ENCODE measurements around the gene ZFR2. TPM values are rescaled to one million over a fixed set of nuclear protein-coding genes. Genes with fewer than 3 reads are reported as not detected.

Gene ZFR2
- total RNA-seq, 6 experiments from 2014 or later, result not detected

DNA sequence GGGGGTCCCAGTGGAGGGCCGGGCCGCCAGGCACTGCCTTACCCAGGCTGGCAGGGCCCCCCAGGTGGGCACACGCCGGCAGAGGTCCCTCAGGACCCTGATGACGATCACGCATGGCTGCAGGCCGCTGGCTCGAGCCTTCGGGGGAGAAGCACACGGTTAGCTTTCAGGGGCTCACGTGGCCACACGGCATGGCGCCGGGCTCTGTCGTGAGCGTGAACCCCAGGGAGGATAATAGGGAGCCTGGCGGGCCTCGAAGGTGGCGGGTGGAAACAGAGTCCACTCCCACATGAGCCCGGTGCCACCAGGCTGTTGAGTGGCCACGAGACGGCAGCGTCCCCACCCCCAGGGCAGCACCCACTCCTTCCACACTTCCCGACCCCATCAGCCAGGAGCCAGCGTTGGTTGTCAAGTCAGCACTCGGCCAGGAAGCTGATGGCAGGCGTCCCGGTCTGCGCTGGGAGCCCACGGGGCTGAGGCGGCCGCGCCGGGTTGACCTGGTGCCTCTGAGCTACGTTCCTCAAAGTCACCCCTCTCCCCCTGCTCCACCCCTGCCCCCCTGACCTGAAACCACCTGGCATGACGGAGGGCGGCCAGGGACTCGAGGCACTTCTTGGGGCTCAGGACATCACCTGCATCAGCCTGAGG is 58.0 kb downstream of the ZFR2 start:
- Mint-ChIP-seq H3K36me3 (ENCODE audit: low read depth) (no peaks in the 10 kb centered on the region), H3K27ac (no peak overlapping the region), H3K27me3 (ENCODE audit: insufficient read depth) (peaks cover 11% of the 10 kb centered on the region), H3K9me3 (peaks cover 11% of the 10 kb centered on the region), H3K4me3 (no peak overlapping the region), H3K4me1 (ENCODE audit: low read depth) (no peaks in the 10 kb centered on the region)
- TF ChIP-seq, protein P1, sequence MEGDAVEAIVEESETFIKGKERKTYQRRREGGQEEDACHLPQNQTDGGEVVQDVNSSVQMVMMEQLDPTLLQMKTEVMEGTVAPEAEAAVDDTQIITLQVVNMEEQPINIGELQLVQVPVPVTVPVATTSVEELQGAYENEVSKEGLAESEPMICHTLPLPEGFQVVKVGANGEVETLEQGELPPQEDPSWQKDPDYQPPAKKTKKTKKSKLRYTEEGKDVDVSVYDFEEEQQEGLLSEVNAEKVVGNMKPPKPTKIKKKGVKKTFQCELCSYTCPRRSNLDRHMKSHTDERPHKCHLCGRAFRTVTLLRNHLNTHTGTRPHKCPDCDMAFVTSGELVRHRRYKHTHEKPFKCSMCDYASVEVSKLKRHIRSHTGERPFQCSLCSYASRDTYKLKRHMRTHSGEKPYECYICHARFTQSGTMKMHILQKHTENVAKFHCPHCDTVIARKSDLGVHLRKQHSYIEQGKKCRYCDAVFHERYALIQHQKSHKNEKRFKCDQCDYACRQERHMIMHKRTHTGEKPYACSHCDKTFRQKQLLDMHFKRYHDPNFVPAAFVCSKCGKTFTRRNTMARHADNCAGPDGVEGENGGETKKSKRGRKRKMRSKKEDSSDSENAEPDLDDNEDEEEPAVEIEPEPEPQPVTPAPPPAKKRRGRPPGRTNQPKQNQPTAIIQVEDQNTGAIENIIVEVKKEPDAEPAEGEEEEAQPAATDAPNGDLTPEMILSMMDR (IDR thresholded peaks at IDR 0.05), result no peak
- no peak for DNase-seq

DNA sequence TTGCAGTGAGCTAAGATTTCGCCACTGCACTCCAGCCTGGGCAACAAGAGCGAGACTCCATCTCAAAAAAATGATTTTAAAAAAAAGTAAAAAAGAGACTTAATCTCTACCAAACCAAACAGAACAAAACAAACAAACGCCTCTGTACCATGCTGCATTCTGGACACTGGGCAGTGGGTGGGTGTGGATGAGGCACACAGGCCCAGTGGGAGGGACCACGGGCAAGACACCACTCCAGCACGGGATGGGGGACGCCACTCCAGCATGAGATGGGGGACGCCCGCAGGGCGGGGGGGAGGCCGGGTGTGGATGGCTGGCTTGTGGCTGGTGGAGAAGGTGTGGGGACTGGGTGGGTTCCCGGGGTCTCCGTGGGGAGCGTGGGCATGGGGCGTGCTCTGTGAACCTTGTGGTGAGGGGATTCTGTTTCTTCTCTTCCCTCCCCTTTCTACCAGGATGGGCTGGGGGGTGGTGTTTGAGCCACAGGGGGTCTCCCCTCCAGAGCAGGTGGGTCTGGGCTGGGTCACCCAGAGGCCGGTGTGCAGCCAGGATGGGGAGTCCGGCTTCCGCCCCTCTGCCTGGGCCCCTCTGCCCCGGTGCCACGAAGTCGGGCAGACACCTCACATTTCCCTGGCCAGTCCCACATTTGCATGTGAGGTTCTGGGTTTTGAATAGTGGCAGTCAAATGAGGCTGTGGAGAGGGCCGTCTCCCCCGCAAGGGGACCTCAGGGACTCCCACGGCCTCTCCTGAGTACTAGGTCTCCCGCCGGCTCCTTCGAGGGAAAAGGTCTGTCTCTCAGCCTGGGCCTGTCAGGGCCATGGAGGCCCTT is 58.7 kb downstream of the ZFR2 start:
- TF ChIP-seq, protein P1 (IDR thresholded peaks at IDR 0.05), result no peak
- Mint-ChIP-seq H3K27me3 (ENCODE audit: insufficient read depth) (peaks cover 10% of the 10 kb centered on the region), H3K27ac (no peak overlapping the region), H3K4me1 (ENCODE audit: low read depth) (no peaks in the 10 kb centered on the region), H3K36me3 (ENCODE audit: low read depth) (no peaks in the 10 kb centered on the region), H3K4me3 (no peak overlapping the region), H3K9me3 (peaks cover 11% of the 10 kb centered on the region)
- DNase-seq, result no peak

DNA sequence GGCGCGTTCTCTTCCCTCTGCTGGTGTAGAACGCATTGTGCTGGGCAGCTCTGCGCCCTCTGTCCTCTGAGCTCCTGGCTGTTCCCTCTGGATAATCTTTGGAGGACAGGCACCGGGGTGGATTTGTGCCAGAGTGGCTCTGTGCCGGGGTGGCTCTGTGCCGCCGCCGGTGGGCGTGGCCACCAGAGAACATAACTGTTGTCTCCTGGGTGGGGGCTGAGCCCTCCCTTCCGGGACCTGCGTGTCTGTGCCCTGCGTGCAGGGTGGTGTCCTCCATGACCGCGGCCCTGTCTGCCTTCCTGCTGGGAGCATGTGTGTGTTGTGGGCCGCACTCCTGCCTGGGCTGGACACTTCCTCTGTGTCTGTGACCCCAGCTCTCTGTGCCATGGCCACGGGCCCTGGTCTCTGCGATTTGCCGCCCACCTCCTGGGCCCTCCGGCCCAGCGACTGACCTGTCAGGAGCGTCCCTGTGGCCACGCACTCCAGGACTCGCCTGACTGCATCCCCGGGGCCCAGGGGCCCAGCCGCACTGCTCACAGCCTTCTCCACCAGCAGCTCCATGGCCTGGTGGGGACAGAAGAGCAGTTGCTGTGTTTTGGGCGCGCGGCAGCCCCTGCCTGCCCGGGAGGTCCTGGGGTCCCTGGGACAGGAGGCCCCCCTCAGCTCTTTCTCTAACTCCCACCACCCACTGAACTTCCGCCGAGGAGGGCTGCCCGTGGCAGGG is 60.3 kb downstream of the ZFR2 start:
- Mint-ChIP-seq H3K4me1 (ENCODE audit: low read depth) (no peaks in the 10 kb centered on the region), H3K27me3 (ENCODE audit: insufficient read depth) (peaks cover 7% of the 10 kb centered on the region), H3K27ac (no peak overlapping the region), H3K9me3 (peaks cover 11% of the 10 kb centered on the region), H3K4me3 (no peak overlapping the region), H3K36me3 (ENCODE audit: low read depth) (no peaks in the 10 kb centered on the region)
- TF ChIP-seq, protein P1 (IDR thresholded peaks at IDR 0.05), result no peak
- DNase-seq, result no peak

DNA sequence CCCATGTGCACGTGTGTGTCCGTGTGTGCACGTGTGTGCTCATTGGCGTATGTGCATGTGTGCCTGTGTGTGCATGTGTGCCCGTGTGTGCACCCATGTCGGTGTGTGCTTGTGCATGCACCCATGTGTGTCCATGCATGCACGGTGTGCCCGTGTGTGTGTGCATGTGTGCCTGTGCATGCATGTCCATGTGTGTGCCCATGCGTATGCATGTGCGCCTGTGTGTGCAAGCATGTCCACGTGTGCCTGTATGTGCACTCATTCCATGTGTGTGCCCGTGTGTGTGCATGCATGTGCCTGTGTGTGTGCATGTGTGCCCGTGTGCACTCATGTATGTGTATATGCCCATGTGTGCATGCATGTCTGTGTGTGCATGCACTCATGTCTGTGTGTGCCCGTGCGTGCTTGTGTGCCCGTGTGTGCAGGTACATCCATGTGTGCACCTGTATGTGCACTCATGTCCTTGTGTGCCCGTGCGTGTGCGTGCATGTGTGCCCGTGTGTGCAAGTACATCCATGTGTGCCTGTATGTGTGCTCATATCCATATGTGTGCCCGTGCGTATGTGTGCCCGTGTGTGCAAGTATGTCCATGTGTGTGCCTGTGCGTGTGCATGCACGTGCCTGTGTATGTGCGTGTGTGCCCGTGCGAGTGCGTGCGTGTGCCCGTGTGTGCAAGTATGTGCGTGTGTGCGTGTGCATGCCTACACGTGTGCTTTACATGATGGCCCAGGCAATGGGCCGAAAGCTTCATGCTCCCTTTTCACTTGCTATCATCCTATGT is 61.1 kb downstream of the ZFR2 start:
- Mint-ChIP-seq H3K4me1 (ENCODE audit: low read depth) (no peaks in the 10 kb centered on the region), H3K27ac (no peak overlapping the region), H3K36me3 (ENCODE audit: low read depth) (no peaks in the 10 kb centered on the region), H3K4me3 (no peak overlapping the region), H3K27me3 (ENCODE audit: insufficient read depth) (peaks cover 7% of the 10 kb centered on the region), H3K9me3 (peaks cover 11% of the 10 kb centered on the region)
- TF ChIP-seq, protein P1 (IDR thresholded peaks at IDR 0.05), result no peak
- no peak for DNase-seq

DNA sequence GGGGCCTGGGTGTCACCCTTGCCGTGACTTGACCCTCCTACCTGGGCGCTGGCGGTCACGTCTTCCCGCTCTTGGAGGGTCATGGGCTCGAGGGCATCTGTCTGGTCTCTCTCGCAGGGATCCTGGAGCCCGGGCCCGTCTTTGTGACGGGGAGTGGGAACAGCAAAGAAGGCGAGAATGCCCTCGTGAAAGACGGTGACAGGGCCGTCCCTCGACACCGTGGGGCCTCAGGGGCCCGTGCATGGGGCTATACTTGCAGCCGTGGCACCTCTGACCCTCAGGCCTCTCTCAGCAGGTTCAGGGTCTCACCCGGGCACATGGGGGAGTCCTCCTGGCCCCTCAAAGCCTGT is 61.7 kb downstream of the ZFR2 start:
- peaks cover 11% of the 10 kb centered on the region for H3K9me3 Mint-ChIP-seq

More for the DNA sequence above, 61.7 kb downstream of the ZFR2 start:
- Mint-ChIP-seq H3K4me3 (no peak overlapping the region), H3K27me3 (ENCODE audit: insufficient read depth) (peaks cover 12% of the 10 kb centered on the region), H3K27ac (no peak overlapping the region), H3K4me1 (ENCODE audit: low read depth) (no peaks in the 10 kb centered on the region), H3K36me3 (ENCODE audit: low read depth) (no peaks in the 10 kb centered on the region)
- no peak for DNase-seq
- TF ChIP-seq, protein P1 (IDR thresholded peaks at IDR 0.05), result no peak
